Nephron (organoid): ENCODE measurements around the gene SLMAP.
A peak's percentile ranks its signal among the peaks of the same experiment; 100 is the strongest.

ENCODE experiments used
- H3K27ac Mint-ChIP-seq, 3 experiments: 2 replicates each; pipeline ENCODE4 v1.8.0; 2020; ENCODE audit warnings: mixed read lengths in 3 of 3, mild to moderate bottlenecking in 2 of 3, moderate library complexity in 1 of 3
- H3K27me3 Mint-ChIP-seq: 2 replicates; pipeline ENCODE4 v1.8.0; 2021; ENCODE audit warnings: low read depth, mild to moderate bottlenecking, moderate library complexity, mixed read lengths
- H3K36me3 Mint-ChIP-seq: 2 replicates; pipeline ENCODE4 v1.8.0; 2020; ENCODE audit warnings: low read depth, mixed read lengths
- H3K4me1 Mint-ChIP-seq: 2 replicates; pipeline ENCODE4 v1.8.0; 2020; ENCODE audit warnings: mixed read lengths
- H3K4me3 Mint-ChIP-seq, 3 experiments: 2 replicates each; pipeline ENCODE4 v1.8.0; 2020; ENCODE audit warnings: mild to moderate bottlenecking in 3 of 3, mixed read lengths in 3 of 3, moderate library complexity in 2 of 3
- H3K9me3 Mint-ChIP-seq: 2 replicates; pipeline ENCODE4 v1.8.0; 2020; ENCODE audit warnings: mixed read lengths
- TF ChIP-seq, protein P1 (sequence below), 3 experiments: fragments of 200-600 bp; sonication (generic); IDR thresholded peaks; one replicate each; pipeline ENCODE4 v1.5.0; 2021; ENCODE audit warnings: antibody characterized with exemption in 3 of 3; ENCODE audit not compliant: unreplicated experiment in 3 of 3

The SLMAP gene

DNA sequence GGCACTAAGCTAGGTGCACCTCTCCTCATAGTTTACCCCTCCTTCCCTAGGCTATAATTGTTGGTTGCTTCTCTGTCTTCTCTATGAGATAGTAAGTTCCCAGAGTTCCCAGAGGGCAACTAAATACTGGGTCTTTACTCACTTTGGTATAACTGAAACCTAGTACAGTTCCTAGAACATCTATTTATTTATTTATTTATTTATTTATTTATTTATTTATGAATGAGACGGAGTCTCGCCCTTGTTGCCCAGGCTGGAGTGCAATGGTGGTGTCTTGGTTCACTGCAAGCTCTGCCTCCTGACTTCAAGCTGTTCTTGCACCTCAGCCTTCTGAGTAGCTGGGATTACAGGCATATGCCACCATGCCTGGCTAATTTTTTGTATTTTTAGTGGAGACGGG is 181.0 kb downstream of the SLMAP start:
- H3K4me1 Mint-ChIP-seq, result peaks cover 4% of the 10 kb centered on the region
- H3K36me3 Mint-ChIP-seq, result peaks cover 9% of the 10 kb centered on the region
- H3K27me3 Mint-ChIP-seq, result no peaks in the 10 kb centered on the region
- H3K9me3 Mint-ChIP-seq, result no peaks in the 10 kb centered on the region
- no peak overlapping the region for H3K4me3 Mint-ChIP-seq
- H3K27ac Mint-ChIP-seq, result no peak overlapping the region
- TF ChIP-seq, protein P1, sequence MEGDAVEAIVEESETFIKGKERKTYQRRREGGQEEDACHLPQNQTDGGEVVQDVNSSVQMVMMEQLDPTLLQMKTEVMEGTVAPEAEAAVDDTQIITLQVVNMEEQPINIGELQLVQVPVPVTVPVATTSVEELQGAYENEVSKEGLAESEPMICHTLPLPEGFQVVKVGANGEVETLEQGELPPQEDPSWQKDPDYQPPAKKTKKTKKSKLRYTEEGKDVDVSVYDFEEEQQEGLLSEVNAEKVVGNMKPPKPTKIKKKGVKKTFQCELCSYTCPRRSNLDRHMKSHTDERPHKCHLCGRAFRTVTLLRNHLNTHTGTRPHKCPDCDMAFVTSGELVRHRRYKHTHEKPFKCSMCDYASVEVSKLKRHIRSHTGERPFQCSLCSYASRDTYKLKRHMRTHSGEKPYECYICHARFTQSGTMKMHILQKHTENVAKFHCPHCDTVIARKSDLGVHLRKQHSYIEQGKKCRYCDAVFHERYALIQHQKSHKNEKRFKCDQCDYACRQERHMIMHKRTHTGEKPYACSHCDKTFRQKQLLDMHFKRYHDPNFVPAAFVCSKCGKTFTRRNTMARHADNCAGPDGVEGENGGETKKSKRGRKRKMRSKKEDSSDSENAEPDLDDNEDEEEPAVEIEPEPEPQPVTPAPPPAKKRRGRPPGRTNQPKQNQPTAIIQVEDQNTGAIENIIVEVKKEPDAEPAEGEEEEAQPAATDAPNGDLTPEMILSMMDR (IDR thresholded peaks at IDR 0.05; ENCODE audit: unreplicated experiment in 3 of 3), result no peak

DNA sequence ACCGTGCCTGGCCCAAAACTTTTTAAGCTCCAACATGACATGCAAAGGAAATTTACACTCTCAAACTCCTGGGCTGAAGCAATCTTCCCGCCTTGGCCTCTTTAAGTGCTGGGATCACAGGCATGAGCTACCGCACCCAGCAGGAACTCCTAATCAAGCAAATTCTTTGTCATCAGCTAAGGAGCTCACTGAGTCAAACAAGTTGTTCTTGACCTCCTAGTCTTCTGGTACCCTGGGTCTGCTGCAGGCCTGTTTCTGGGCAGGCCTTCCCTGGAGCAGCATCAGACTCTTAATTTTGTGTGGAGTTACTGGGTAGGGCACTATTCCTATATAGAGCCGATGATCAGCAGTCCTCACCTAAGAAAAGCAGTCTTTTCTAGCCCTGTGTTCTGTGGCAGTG is 183.7 kb downstream of the SLMAP start:
- H3K36me3 Mint-ChIP-seq, result peaks cover 5% of the 10 kb centered on the region
- no peaks in the 10 kb centered on the region for H3K9me3 Mint-ChIP-seq
- no peaks in the 10 kb centered on the region for H3K27me3 Mint-ChIP-seq
- H3K4me3 Mint-ChIP-seq, result no peak overlapping the region
- peak overlapping the region in 2 of 3 experiments; percentile 40 to 69 for H3K27ac Mint-ChIP-seq
- H3K4me1 Mint-ChIP-seq, result peaks cover 20% of the 10 kb centered on the region
- TF ChIP-seq, protein P1 (IDR thresholded peaks at IDR 0.05; ENCODE audit: unreplicated experiment in 3 of 3), result no peak

DNA sequence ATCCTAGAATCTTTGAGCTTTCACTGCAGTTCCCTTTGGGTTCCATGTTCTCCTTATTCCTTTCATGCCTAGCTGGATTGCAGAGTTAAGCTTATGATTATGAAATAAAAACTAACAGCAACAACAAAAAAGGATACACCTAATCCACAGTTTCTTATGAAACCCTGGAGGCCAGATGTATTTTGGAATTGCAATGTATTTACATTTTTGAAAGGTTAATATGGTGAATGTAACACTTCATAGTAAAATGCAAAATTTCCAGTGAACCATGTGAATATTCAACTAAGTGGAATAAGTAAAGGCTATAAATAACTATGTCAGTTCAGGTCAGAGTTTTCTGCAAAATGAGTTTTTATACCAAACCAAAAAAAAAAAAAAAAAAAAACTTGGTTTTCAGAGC is 186.3 kb downstream of the SLMAP start:
- Mint-ChIP-seq H3K4me3 (no peak overlapping the region), H3K27me3 (no peaks in the 10 kb centered on the region), H3K4me1 (peaks cover 26% of the 10 kb centered on the region), H3K36me3 (peaks cover 5% of the 10 kb centered on the region), H3K9me3 (no peaks in the 10 kb centered on the region), H3K27ac (peak overlapping the region in 1 of 3 experiments; percentile 47)
- TF ChIP-seq, protein P1 (IDR thresholded peaks at IDR 0.05; ENCODE audit: unreplicated experiment in 3 of 3), result no peak

DNA sequence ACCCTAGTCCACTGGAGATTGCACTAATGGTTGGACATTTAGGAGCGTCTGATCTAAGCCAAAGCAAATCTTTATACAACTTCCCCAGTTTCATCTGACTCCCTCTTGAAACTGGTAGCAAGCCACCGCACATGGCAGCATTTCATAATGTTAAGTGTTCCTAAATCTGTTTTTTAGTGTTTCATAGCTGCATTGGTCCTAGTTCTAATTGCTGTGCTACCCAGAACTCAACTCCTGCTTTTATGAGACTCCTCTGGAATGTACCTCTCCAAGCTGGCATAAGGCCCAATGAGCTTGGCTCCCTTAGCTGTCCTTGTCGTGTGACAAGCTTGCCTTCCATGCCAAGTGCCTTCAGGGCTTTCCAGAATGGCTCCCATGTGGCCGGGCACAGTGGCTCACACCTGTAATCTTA is 186.8 kb downstream of the SLMAP start:
- Mint-ChIP-seq H3K9me3 (no peaks in the 10 kb centered on the region), H3K27ac (peak overlapping the region in 1 of 3 experiments; percentile 92), H3K27me3 (no peaks in the 10 kb centered on the region), H3K4me1 (peaks cover 31% of the 10 kb centered on the region), H3K36me3 (peaks cover 5% of the 10 kb centered on the region), H3K4me3 (no peak overlapping the region)
- TF ChIP-seq, protein P1 (IDR thresholded peaks at IDR 0.05; ENCODE audit: unreplicated experiment in 3 of 3), result no peak

DNA sequence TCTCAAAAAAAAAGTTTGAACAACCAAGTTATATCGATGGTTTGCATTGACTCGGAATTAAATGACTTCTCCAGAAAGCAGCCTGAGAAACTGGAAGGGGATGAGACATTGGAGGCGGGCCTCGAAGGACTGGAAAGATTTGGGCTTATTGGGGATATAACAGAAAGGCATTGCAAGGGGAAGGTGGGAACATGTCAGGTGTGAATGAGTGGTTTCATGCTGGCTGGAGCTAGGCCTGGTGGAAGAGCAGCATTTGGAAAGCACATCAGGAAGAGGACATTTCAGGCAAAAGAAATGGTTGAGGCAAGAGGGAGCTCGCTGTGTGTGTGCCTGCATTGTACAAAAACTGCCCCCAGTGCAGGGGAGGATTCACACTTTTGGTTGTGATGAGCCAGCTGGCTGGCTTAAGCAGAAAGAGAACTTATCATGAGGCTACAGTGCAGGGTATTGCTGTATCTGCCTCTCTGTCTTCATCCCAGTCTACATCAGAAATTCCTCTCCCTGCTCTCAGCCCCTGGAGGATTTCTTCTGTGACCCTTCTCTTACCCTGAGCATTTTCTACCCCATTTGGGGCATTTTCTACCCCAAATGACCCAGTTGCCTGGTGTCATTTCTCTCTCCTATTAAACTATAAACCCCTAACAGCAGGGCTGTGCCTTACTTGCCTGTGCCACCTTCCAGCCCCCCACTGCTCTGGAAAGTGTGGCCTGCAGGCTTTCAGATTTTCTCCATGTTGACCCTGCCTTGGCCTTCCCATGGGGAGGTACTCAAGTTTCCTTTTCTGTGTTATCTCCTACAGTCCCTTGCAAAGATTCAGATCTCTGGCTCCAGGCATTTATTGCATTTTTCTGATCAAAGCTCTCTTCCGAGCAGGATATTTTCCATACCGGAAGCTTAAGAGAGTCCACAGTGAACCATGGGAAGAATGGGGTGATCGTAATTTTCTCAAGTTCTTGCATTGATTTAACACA is 187.7 kb downstream of the SLMAP start:
- Mint-ChIP-seq H3K27ac (peak overlapping the region; percentile 79 to 92 (median 91)), H3K4me1 (peaks cover 40% of the 10 kb centered on the region)

More for the DNA sequence above, 187.7 kb downstream of the SLMAP start:
- no peaks in the 10 kb centered on the region for H3K27me3 Mint-ChIP-seq
- H3K9me3 Mint-ChIP-seq, result no peaks in the 10 kb centered on the region
- peaks cover 5% of the 10 kb centered on the region for H3K36me3 Mint-ChIP-seq
- no peak overlapping the region for H3K4me3 Mint-ChIP-seq
- TF ChIP-seq, protein P1 (IDR thresholded peaks at IDR 0.05; ENCODE audit: unreplicated experiment in 3 of 3), result no peak
